Choroid plexus epithelial cell (primary cell): ENCODE measurements around the gene TGM3.

Experiments used
- DNase-seq: peaks from one replicate; pipeline ENCODE4 v3.0.0-alpha.2; 2010; ENCODE audit warnings: low read depth
- H3K4me3 ChIP-seq: 2 replicates; pipeline ENCODE4 v1.5.1; 2011; ENCODE audit warnings: low read depth, mild to moderate bottlenecking, control low read depth, low read length, moderate library complexity
- TF ChIP-seq, protein P1 (sequence below): conservative IDR thresholded peaks from 2 replicates; pipeline ENCODE4 v1.5.1; 2011; ENCODE audit warnings: low read depth, mild to moderate bottlenecking, control low read depth, inconsistent platforms, low read length, moderate library complexity

TGM3 gene

DNA sequence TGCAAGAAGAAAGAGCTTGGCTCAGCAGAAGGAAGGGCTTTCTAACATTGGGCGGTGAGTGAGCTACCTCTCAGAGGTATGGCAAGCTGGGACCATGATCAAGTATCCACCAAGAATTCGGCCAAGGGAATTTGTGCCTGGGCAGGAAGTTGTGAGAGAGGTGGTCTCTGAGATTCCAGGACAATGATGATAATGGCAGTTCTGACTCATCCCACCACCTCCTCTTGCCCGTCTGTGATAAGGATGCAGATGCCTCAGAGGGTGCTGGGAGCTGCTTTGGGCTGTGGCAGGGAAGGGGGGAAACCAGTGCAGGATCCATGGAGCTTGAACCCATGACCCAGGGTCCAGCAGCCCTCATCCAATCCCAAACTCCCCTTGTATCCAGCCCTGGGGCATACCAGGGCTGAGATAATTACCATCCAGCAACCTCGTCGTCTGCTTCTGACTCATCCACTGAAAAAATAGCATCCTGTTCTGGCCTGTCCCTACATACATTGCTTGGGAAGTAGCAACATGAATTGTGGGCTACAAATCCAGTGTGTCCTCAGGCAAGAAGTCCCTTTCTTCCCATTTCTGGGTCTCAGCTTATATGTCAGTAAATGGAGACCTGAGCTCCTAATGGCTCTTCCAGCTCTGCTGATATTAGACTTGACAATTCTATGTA is 90.8 kb downstream of the TGM3 start:
- TF ChIP-seq, protein P1, sequence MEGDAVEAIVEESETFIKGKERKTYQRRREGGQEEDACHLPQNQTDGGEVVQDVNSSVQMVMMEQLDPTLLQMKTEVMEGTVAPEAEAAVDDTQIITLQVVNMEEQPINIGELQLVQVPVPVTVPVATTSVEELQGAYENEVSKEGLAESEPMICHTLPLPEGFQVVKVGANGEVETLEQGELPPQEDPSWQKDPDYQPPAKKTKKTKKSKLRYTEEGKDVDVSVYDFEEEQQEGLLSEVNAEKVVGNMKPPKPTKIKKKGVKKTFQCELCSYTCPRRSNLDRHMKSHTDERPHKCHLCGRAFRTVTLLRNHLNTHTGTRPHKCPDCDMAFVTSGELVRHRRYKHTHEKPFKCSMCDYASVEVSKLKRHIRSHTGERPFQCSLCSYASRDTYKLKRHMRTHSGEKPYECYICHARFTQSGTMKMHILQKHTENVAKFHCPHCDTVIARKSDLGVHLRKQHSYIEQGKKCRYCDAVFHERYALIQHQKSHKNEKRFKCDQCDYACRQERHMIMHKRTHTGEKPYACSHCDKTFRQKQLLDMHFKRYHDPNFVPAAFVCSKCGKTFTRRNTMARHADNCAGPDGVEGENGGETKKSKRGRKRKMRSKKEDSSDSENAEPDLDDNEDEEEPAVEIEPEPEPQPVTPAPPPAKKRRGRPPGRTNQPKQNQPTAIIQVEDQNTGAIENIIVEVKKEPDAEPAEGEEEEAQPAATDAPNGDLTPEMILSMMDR: no peak
- DNase-seq: peak; percentile 25
- no peak overlapping the region for H3K4me3 ChIP-seq

DNA sequence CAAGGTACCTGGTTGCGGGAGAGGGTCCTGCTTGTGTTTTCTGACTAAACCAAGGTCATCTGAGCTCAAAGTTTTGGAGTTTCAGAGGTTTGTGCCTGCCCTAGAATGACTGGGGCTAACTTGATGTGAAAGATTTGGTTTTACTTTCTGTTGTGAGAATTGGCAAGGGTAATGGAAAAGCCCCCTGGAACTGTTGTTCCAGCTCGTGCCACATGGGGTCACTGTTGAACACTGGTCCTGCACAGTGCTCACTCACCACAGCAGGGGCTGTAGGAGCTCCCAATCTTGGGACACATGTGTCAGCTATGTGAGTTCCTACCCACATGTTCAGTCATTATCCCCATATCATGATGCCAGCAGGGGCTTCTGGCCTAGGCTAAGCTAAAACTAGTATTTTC is 91.4 kb downstream of the TGM3 start:
- TF ChIP-seq, protein P1: peak; percentile 61
- peak; percentile 50 for DNase-seq
- H3K4me3 ChIP-seq: no peak overlapping the region

DNA sequence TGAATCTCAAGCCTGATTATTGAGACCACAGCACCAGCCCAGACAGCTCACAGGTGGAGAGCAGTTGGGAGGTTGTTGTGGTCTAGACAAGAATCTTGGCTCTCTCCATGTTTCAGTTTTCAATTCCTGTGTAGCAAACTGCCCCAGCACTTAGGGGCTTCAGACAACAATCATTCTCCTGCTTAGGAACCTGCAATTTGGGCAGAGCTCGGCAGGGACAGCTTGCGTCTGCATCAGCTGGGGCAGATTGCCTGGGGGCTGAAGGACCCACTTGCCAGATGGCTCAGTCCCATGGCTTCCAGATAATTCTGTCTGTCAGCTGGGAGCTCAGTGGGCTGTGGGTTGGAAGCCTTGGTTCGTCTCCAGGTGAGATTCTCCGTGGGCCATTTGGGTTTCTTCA is 91.8 kb downstream of the TGM3 start:
- TF ChIP-seq, protein P1: no peak
- no peak overlapping the region for H3K4me3 ChIP-seq
- no peak for DNase-seq
